Mucosa of stomach (tissue), 1 donor: Measurements from ENCODE around the gene HPCAL4.

Source experiments
- H3K27me3 ChIP-seq: one replicate; pipeline ENCODE4 v1.7.0; 2013; ENCODE audit warnings: mild to moderate bottlenecking, low read length; ENCODE audit not compliant: control insufficient read depth, insufficient read depth
- H3K36me3 ChIP-seq: one replicate; pipeline ENCODE4 v1.7.0; 2013; ENCODE audit warnings: low read length; ENCODE audit not compliant: control insufficient read depth, insufficient read depth
- H3K4me1 ChIP-seq: one replicate; pipeline ENCODE4 v1.7.0; 2013; ENCODE audit warnings: mild to moderate bottlenecking, low read length; ENCODE audit not compliant: control insufficient read depth, insufficient read depth
- H3K4me3 ChIP-seq: one replicate; pipeline ENCODE4 v1.7.0; 2013; ENCODE audit warnings: low read length
- H3K9ac ChIP-seq: one replicate; pipeline ENCODE4 v1.7.0; 2013; ENCODE audit warnings: mild to moderate bottlenecking, low read length, moderate library complexity
- H3K9me3 ChIP-seq: one replicate; pipeline ENCODE4 v1.7.0; 2013; ENCODE audit warnings: mild to moderate bottlenecking, low read length, moderate library complexity; ENCODE audit not compliant: control insufficient read depth
- donor health status: Pancreatic carcinoma.

Gene HPCAL4

GRCh38 chr1:39631361-39632322, 59.6 kb downstream of the HPCAL4 start:
- Histone ChIP-seq H3K9me3 (no peaks in the 10 kb centered on the region), H3K36me3 (no peaks in the 10 kb centered on the region), H3K4me1 (no peaks in the 10 kb centered on the region), H3K27me3 (peaks cover 38% of the 10 kb centered on the region), H3K4me3 (no peak overlapping the region), H3K9ac (no peak overlapping the region)

GRCh38 chr1:39628807-39629350, 62.4 kb downstream of the HPCAL4 start:
- H3K36me3 ChIP-seq: no peaks in the 10 kb centered on the region
- no peaks in the 10 kb centered on the region for H3K9me3 ChIP-seq
- no peak overlapping the region for H3K4me3 ChIP-seq
- H3K9ac ChIP-seq: no peak overlapping the region
- peaks cover 21% of the 10 kb centered on the region for H3K27me3 ChIP-seq
- H3K4me1 ChIP-seq: no peaks in the 10 kb centered on the region
